Stimulated activated memory B cell treated with anti-CD40 and anti-IgM and Interleukin-4, amounts not matched to agents 10 μg/mL and 1 μg/mL and 100 μg/mL, for 72 hours (primary cell): Measurements from ENCODE around the gene SUPT20HL1.
"Not testable (repeated sequence)": the region's sequence is repeated elsewhere in the genome, so short reads cannot be mapped to it uniquely, and the experiment has no call there.

Experiments used
- ATAC-seq: fragments of 150-1000 bp; cut with Tn5 transposase; 2 replicates; pipeline ENCODE4 v1.10.0; 2021
- H3K27ac Mint-ChIP-seq: one replicate; pipeline ENCODE4 v1.8.0; 2022; ENCODE audit warnings: mild to moderate bottlenecking, mixed read lengths
- H3K27me3 Mint-ChIP-seq: one replicate; pipeline ENCODE4 v1.8.0; 2022; ENCODE audit warnings: mixed read lengths
- H3K36me3 Mint-ChIP-seq: one replicate; pipeline ENCODE4 v1.8.0; 2022; ENCODE audit warnings: mixed read lengths
- H3K4me1 Mint-ChIP-seq: one replicate; pipeline ENCODE4 v1.8.0; 2022; ENCODE audit warnings: mixed read lengths
- H3K4me3 Mint-ChIP-seq: one replicate; pipeline ENCODE4 v1.8.0; 2022; ENCODE audit warnings: mild to moderate bottlenecking, moderate library complexity, mixed read lengths
- H3K9me3 Mint-ChIP-seq: one replicate; pipeline ENCODE4 v1.8.0; 2022; ENCODE audit warnings: mixed read lengths

The SUPT20HL1 gene

GRCh38 chrX:24343719-24344118 lies 16.7 kb upstream of the SUPT20HL1 start:
- no peak overlapping the region for H3K27ac Mint-ChIP-seq
- H3K4me3 Mint-ChIP-seq, result no peak overlapping the region
- no peaks in the 10 kb centered on the region for H3K27me3 Mint-ChIP-seq
- peaks cover 6% of the 10 kb centered on the region for H3K4me1 Mint-ChIP-seq
- no peaks in the 10 kb centered on the region for H3K36me3 Mint-ChIP-seq
- peak; percentile 51 for ATAC-seq
- H3K9me3 Mint-ChIP-seq, result no peaks in the 10 kb centered on the region

GRCh38 chrX:24347881-24348280 lies 12.6 kb upstream of the SUPT20HL1 start:
- no peak overlapping the region for H3K27ac Mint-ChIP-seq
- H3K4me3 Mint-ChIP-seq, result no peak overlapping the region
- H3K27me3 Mint-ChIP-seq, result no peaks in the 10 kb centered on the region
- no peak for ATAC-seq
- peaks cover 6% of the 10 kb centered on the region for H3K4me1 Mint-ChIP-seq
- H3K9me3 Mint-ChIP-seq, result no peaks in the 10 kb centered on the region
- H3K36me3 Mint-ChIP-seq, result no peaks in the 10 kb centered on the region

- H3K4me3 Mint-ChIP-seq, result no peak overlapping the region
- no peaks in the 10 kb centered on the region for H3K27me3 Mint-ChIP-seq
- H3K36me3 Mint-ChIP-seq, result no peaks in the 10 kb centered on the region
- no peaks in the 10 kb centered on the region for H3K4me1 Mint-ChIP-seq
- H3K27ac Mint-ChIP-seq, result no peak overlapping the region
- no peak for ATAC-seq
- H3K9me3 Mint-ChIP-seq, result no peaks in the 10 kb centered on the region
Observed at GRCh38 chrX:24350217-24350616, 10.2 kb upstream of the SUPT20HL1 start.

- Mint-ChIP-seq H3K36me3 (no peaks in the 10 kb centered on the region), H3K27ac (no peak overlapping the region), H3K4me3 (no peak overlapping the region), H3K27me3 (no peaks in the 10 kb centered on the region), H3K9me3 (no peaks in the 10 kb centered on the region), H3K4me1 (no peaks in the 10 kb centered on the region)
- ATAC-seq, result no peak
Observed at GRCh38 chrX:24355095-24355494, 5.3 kb upstream of the SUPT20HL1 start.

GRCh38 chrX:24357106-24357505 lies 3.3 kb upstream of the SUPT20HL1 start:
- no peaks in the 10 kb centered on the region for H3K27me3 Mint-ChIP-seq
- H3K4me1 Mint-ChIP-seq, result no peaks in the 10 kb centered on the region
- ATAC-seq, result no peak
- no peak overlapping the region for H3K4me3 Mint-ChIP-seq
- H3K9me3 Mint-ChIP-seq, result no peaks in the 10 kb centered on the region
- H3K36me3 Mint-ChIP-seq, result no peaks in the 10 kb centered on the region
- H3K27ac Mint-ChIP-seq, result no peak overlapping the region

- ATAC-seq, H3K27me3 Mint-ChIP-seq, H3K4me1 Mint-ChIP-seq, H3K27ac Mint-ChIP-seq, H3K4me3 Mint-ChIP-seq, H3K36me3 Mint-ChIP-seq, H3K9me3 Mint-ChIP-seq: not testable (repeated sequence)
Observed at GRCh38 chrX:24362089-24362745, 1.8 kb downstream of the SUPT20HL1 start.

- not testable (repeated sequence) for H3K4me1 Mint-ChIP-seq, H3K36me3 Mint-ChIP-seq, H3K9me3 Mint-ChIP-seq, H3K27ac Mint-ChIP-seq, H3K27me3 Mint-ChIP-seq, ATAC-seq, H3K4me3 Mint-ChIP-seq
Observed at GRCh38 chrX:24363432-24364181, 3.2 kb downstream of the SUPT20HL1 start.

- no peak overlapping the region for H3K27ac Mint-ChIP-seq
- H3K4me1 Mint-ChIP-seq, result no peaks in the 10 kb centered on the region
- no peaks in the 10 kb centered on the region for H3K27me3 Mint-ChIP-seq
- H3K4me3 Mint-ChIP-seq, result no peak overlapping the region
- no peaks in the 10 kb centered on the region for H3K36me3 Mint-ChIP-seq
- H3K9me3 Mint-ChIP-seq, result no peaks in the 10 kb centered on the region
- ATAC-seq, result no peak
Observed at GRCh38 chrX:24364326-24364725, 3.9 kb downstream of the SUPT20HL1 start.

GRCh38 chrX:24364851-24365538 lies 4.6 kb downstream of the SUPT20HL1 start:
- H3K4me3 Mint-ChIP-seq, result no peak overlapping the region
- no peak for ATAC-seq
- H3K4me1 Mint-ChIP-seq, result no peaks in the 10 kb centered on the region
- H3K27me3 Mint-ChIP-seq, result no peaks in the 10 kb centered on the region
- H3K36me3 Mint-ChIP-seq, result no peaks in the 10 kb centered on the region
- no peaks in the 10 kb centered on the region for H3K9me3 Mint-ChIP-seq
- no peak overlapping the region for H3K27ac Mint-ChIP-seq

GRCh38 chrX:24366762-24367400 lies 6.4 kb downstream of the SUPT20HL1 start:
- not testable (repeated sequence) for H3K9me3 Mint-ChIP-seq, ATAC-seq, H3K27me3 Mint-ChIP-seq, H3K36me3 Mint-ChIP-seq, H3K4me3 Mint-ChIP-seq, H3K4me1 Mint-ChIP-seq, H3K27ac Mint-ChIP-seq

- ATAC-seq, result no peak
- no peaks in the 10 kb centered on the region for H3K9me3 Mint-ChIP-seq
- H3K4me1 Mint-ChIP-seq, result peaks cover 10% of the 10 kb centered on the region
- H3K4me3 Mint-ChIP-seq, result no peak overlapping the region
- H3K27ac Mint-ChIP-seq, result no peak overlapping the region
- no peaks in the 10 kb centered on the region for H3K36me3 Mint-ChIP-seq
- peaks cover 16% of the 10 kb centered on the region for H3K27me3 Mint-ChIP-seq
Observed at GRCh38 chrX:24369816-24370215, 9.4 kb downstream of the SUPT20HL1 start.

- H3K4me3 Mint-ChIP-seq, result peak overlapping the region; percentile 52
- H3K4me1 Mint-ChIP-seq, result peaks cover 10% of the 10 kb centered on the region
- H3K27me3 Mint-ChIP-seq, result peaks cover 16% of the 10 kb centered on the region
- no peak overlapping the region for H3K27ac Mint-ChIP-seq
- H3K36me3 Mint-ChIP-seq, result no peaks in the 10 kb centered on the region
- H3K9me3 Mint-ChIP-seq, result no peaks in the 10 kb centered on the region
- ATAC-seq, result no peak
Observed at GRCh38 chrX:24371391-24371972, 11.0 kb downstream of the SUPT20HL1 start.

GRCh38 chrX:24372021-24372763 lies 11.8 kb downstream of the SUPT20HL1 start:
- ATAC-seq, result no peak
- Mint-ChIP-seq H3K4me3 (peak overlapping the region; percentile 52), H3K36me3 (no peaks in the 10 kb centered on the region), H3K9me3 (no peaks in the 10 kb centered on the region), H3K4me1 (peaks cover 10% of the 10 kb centered on the region), H3K27me3 (peaks cover 16% of the 10 kb centered on the region), H3K27ac (no peak overlapping the region)

- peaks cover 16% of the 10 kb centered on the region for H3K27me3 Mint-ChIP-seq
- no peak overlapping the region for H3K27ac Mint-ChIP-seq
- H3K9me3 Mint-ChIP-seq, result no peaks in the 10 kb centered on the region
- no peak for ATAC-seq
- H3K4me1 Mint-ChIP-seq, result peaks cover 10% of the 10 kb centered on the region
- H3K36me3 Mint-ChIP-seq, result no peaks in the 10 kb centered on the region
- H3K4me3 Mint-ChIP-seq, result no peak overlapping the region
Observed at GRCh38 chrX:24375600-24376131, 15.2 kb downstream of the SUPT20HL1 start.
